GM18858 (cell line): ENCODE data around the gene MT1G.
"Not testable (repeated sequence)": the region's sequence is repeated elsewhere in the genome, so short reads cannot be mapped to it uniquely, and the experiment has no call there.

ENCODE experiments used
- ATAC-seq: cut with Tn5 transposase; IDR thresholded peaks from one replicate; pipeline ENCODE4 v1.9.1; 2021; ENCODE audit not compliant: unreplicated experiment

MT1G gene

GRCh38 chr16:56621665-56622445, 46.0 kb downstream of the MT1G start:
- not testable (repeated sequence) for ATAC-seq

- no peak for ATAC-seq
These were observed 47.4 kb downstream of the MT1G start for GRCh38 chr16:56620339-56620897.

GRCh38 chr16:56618138-56618537, 49.7 kb downstream of the MT1G start:
- no peak for ATAC-seq

- ATAC-seq: no peak
These were observed 50.4 kb downstream of the MT1G start for GRCh38 chr16:56617212-56618085.
